Stimulated activated CD4-positive, alpha-beta T cell treated with anti-CD3 and anti-CD28 coated beads, Interleukin-4, amount 100 ng/mL, for 24 hours (primary cell): ENCODE measurements around the gene NPIPB4.
"Not testable (repeated sequence)": the region's sequence is repeated elsewhere in the genome, so short reads cannot be mapped to it uniquely, and the experiment has no call there.

Experiments
- DNase-seq: peaks from one replicate; pipeline ENCODE4 v3.0.0-alpha.2; 2020

The NPIPB4 gene

GRCh38 chr16:21857656-21858055, at the start of gene NPIPB4:
Gene NPIPB4 (minus strand): TSS chr16:21857756. CDS start chr16:21857378, 378 bp downstream.
- DNase-seq, result not testable (repeated sequence)

- DNase-seq, result not testable (repeated sequence)
These were observed 41.4 kb upstream of the NPIPB4 start for GRCh38 chr16:21898998-21899397.

GRCh38 chr16:21881988-21882387, 24.4 kb upstream of the NPIPB4 start:
- peak; percentile 21 for DNase-seq

- DNase-seq, result not testable (repeated sequence)
These were observed 20.4 kb downstream of the NPIPB4 start for GRCh38 chr16:21837186-21837585.

- DNase-seq, result not testable (repeated sequence)
These were observed 21.2 kb downstream of the NPIPB4 start for GRCh38 chr16:21836334-21836733.

GRCh38 chr16:21835747-21836146, 21.8 kb downstream of the NPIPB4 start:
- not testable (repeated sequence) for DNase-seq

- DNase-seq, result not testable (repeated sequence)
These were observed 23.3 kb downstream of the NPIPB4 start for GRCh38 chr16:21834211-21834610.

- DNase-seq, result not testable (repeated sequence)
These were observed 27.6 kb downstream of the NPIPB4 start for GRCh38 chr16:21829929-21830328.

- not testable (repeated sequence) for DNase-seq
These were observed 31.4 kb downstream of the NPIPB4 start for GRCh38 chr16:21826067-21826706.

GRCh38 chr16:21825526-21825925, 32.0 kb downstream of the NPIPB4 start:
- DNase-seq, result not testable (repeated sequence)

- DNase-seq, result not testable (repeated sequence)
These were observed 34.3 kb downstream of the NPIPB4 start for GRCh38 chr16:21823258-21823657.

GRCh38 chr16:21820908-21821465, 36.6 kb downstream of the NPIPB4 start:
- not testable (repeated sequence) for DNase-seq

- peak; percentile 70 for DNase-seq
These were observed 37.3 kb downstream of the NPIPB4 start for GRCh38 chr16:21820028-21820907.

- not testable (repeated sequence) for DNase-seq
These were observed 37.9 kb downstream of the NPIPB4 start for GRCh38 chr16:21819617-21820016.

GRCh38 chr16:21817012-21817411, 40.5 kb downstream of the NPIPB4 start:
- not testable (repeated sequence) for DNase-seq

- DNase-seq, result not testable (repeated sequence)
These were observed 41.9 kb downstream of the NPIPB4 start for GRCh38 chr16:21815694-21816093.

- not testable (repeated sequence) for DNase-seq
These were observed 55.2 kb downstream of the NPIPB4 start for GRCh38 chr16:21802375-21802663.

- DNase-seq, result peak; percentile 24
These were observed 55.8 kb downstream of the NPIPB4 start for GRCh38 chr16:21801538-21802374.

- DNase-seq, result not testable (repeated sequence)
These were observed 59.0 kb downstream of the NPIPB4 start for GRCh38 chr16:21798601-21799000.

GRCh38 chr16:21793310-21793709, 64.2 kb downstream of the NPIPB4 start:
- DNase-seq, result not testable (repeated sequence)

GRCh38 chr16:21790506-21790905, 67.0 kb downstream of the NPIPB4 start:
- not testable (repeated sequence) for DNase-seq
